Glutamatergic neuron (in vitro differentiated cells): ENCODE data around the gene SCPEP1. TPM values are rescaled to one million over a fixed set of nuclear protein-coding genes. Genes with fewer than 3 reads are reported as not detected.

Source experiments
- DNase-seq: peaks from one replicate; pipeline ENCODE4 v3.0.0; 2022
- H3K27ac Mint-ChIP-seq: one replicate; pipeline ENCODE4 v1.8.0; 2020; ENCODE audit warnings: mild to moderate bottlenecking, mixed read lengths, inconsistent platforms; ENCODE audit not compliant: unreplicated experiment
- H3K27me3 Mint-ChIP-seq: one replicate; pipeline ENCODE4 v1.8.0; 2020; ENCODE audit warnings: mild to moderate bottlenecking, moderate library complexity, mixed read lengths, inconsistent platforms; ENCODE audit not compliant: unreplicated experiment
- H3K36me3 Mint-ChIP-seq: one replicate; pipeline ENCODE4 v1.8.0; 2020; ENCODE audit warnings: mild to moderate bottlenecking, mixed read lengths, inconsistent platforms; ENCODE audit not compliant: unreplicated experiment
- H3K4me1 Mint-ChIP-seq: one replicate; pipeline ENCODE4 v1.8.0; 2020; ENCODE audit warnings: mild to moderate bottlenecking, low read depth, mixed read lengths, inconsistent platforms; ENCODE audit not compliant: unreplicated experiment
- H3K4me3 Mint-ChIP-seq: one replicate; pipeline ENCODE4 v1.8.0; 2020; ENCODE audit warnings: mild to moderate bottlenecking, mixed read lengths, inconsistent platforms; ENCODE audit not compliant: unreplicated experiment
- H3K9me3 Mint-ChIP-seq: one replicate; pipeline ENCODE4 v1.8.0; 2020; ENCODE audit warnings: mild to moderate bottlenecking, moderate library complexity, mixed read lengths, inconsistent platforms; ENCODE audit not compliant: unreplicated experiment
- total RNA-seq: library from RNA; stranded (reverse); fragmentation: NEBNext Ultra II Directional; extraction: Animal tissue kit (Norgen Biotek cat#: 25700); gene quantifications from one replicate; pipeline ENCODE4 v1.2.1, GENCODE V29; 2021; ENCODE audit not compliant: unreplicated experiment
- TF ChIP-seq, protein P1 (sequence below): fragments of 200-600 bp; sonication (generic); IDR thresholded peaks from one replicate; pipeline ENCODE4 v1.5.0; 2021; ENCODE audit not compliant: partially characterized antibody, unreplicated experiment

The SCPEP1 gene
- total RNA-seq, 1 donor from 2014 or later, result 46.9 TPM

- TF ChIP-seq, protein P1, sequence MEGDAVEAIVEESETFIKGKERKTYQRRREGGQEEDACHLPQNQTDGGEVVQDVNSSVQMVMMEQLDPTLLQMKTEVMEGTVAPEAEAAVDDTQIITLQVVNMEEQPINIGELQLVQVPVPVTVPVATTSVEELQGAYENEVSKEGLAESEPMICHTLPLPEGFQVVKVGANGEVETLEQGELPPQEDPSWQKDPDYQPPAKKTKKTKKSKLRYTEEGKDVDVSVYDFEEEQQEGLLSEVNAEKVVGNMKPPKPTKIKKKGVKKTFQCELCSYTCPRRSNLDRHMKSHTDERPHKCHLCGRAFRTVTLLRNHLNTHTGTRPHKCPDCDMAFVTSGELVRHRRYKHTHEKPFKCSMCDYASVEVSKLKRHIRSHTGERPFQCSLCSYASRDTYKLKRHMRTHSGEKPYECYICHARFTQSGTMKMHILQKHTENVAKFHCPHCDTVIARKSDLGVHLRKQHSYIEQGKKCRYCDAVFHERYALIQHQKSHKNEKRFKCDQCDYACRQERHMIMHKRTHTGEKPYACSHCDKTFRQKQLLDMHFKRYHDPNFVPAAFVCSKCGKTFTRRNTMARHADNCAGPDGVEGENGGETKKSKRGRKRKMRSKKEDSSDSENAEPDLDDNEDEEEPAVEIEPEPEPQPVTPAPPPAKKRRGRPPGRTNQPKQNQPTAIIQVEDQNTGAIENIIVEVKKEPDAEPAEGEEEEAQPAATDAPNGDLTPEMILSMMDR, result no peak
- no peaks in the 10 kb centered on the region for H3K36me3 Mint-ChIP-seq
- H3K27ac Mint-ChIP-seq, result no peak overlapping the region
- H3K4me1 Mint-ChIP-seq, result no peaks in the 10 kb centered on the region
- DNase-seq, result no peak
- H3K27me3 Mint-ChIP-seq, result no peaks in the 10 kb centered on the region
- no peak overlapping the region for H3K4me3 Mint-ChIP-seq
- no peaks in the 10 kb centered on the region for H3K9me3 Mint-ChIP-seq
Observed at GRCh38 chr17:56966338-56966737, 11.6 kb upstream of the SCPEP1 start.

DNA sequence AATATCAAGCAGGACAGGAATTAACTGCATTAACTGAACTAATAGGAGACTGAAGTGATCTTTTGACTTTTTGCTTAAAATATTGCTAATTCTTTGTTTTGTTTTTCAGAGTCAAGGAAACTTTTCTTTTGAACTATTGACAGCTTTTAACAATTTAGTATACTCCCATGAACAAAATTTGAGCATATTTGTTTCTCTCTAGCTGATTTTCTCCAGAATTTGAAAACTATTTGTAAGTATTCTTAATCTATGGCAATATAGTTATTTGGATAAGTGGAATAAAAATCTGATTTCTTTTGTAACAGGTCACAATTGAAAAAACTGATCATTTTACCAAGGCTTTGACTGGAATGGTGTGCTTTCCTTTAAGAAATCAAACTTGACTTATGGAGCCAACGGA is 7.0 kb upstream of the SCPEP1 start:
- Mint-ChIP-seq H3K36me3 (peaks cover 8% of the 10 kb centered on the region), H3K4me1 (no peaks in the 10 kb centered on the region), H3K27me3 (no peaks in the 10 kb centered on the region), H3K4me3 (no peak overlapping the region), H3K9me3 (peaks cover 5% of the 10 kb centered on the region), H3K27ac (no peak overlapping the region)
- DNase-seq, result no peak
- TF ChIP-seq, protein P1, result no peak

- peaks cover 6% of the 10 kb centered on the region for H3K4me1 Mint-ChIP-seq
- H3K9me3 Mint-ChIP-seq, result peaks cover 11% of the 10 kb centered on the region
- TF ChIP-seq, protein P1, result no peak
- H3K27ac Mint-ChIP-seq, result no peak overlapping the region
- no peak for DNase-seq
- peaks cover 4% of the 10 kb centered on the region for H3K27me3 Mint-ChIP-seq
- peaks cover 8% of the 10 kb centered on the region for H3K36me3 Mint-ChIP-seq
- no peak overlapping the region for H3K4me3 Mint-ChIP-seq
Observed at GRCh38 chr17:56972111-56972730, 5.7 kb upstream of the SCPEP1 start.

GRCh38 chr17:56973520-56973919 is 4.4 kb upstream of the SCPEP1 start:
- Mint-ChIP-seq H3K36me3 (peaks cover 8% of the 10 kb centered on the region), H3K4me1 (peaks cover 7% of the 10 kb centered on the region), H3K27ac (no peak overlapping the region), H3K27me3 (peaks cover 7% of the 10 kb centered on the region), H3K9me3 (peaks cover 11% of the 10 kb centered on the region), H3K4me3 (no peak overlapping the region)
- DNase-seq, result no peak
- TF ChIP-seq, protein P1, result no peak

DNA sequence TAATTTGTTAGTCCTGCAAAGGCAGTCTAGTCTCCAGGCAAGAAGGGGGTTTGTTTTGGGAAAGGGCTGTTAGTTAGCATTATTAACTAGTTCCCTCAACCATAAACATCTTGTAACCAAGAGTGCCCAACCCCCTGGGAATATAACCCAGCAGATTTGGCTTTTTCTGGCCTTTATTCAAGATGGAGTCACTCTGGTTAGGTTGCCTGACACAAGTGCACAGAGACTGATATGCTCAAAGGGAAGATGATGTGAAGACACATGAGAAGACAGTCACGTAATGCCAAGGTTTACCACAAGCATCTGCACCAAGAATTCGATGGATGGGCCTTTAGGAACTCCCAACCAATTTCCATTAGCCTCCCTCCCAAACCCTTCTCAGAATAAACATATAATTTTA is 3.9 kb upstream of the SCPEP1 start:
- peaks cover 12% of the 10 kb centered on the region for H3K4me1 Mint-ChIP-seq
- H3K9me3 Mint-ChIP-seq, result peaks cover 11% of the 10 kb centered on the region
- no peak overlapping the region for H3K27ac Mint-ChIP-seq
- DNase-seq, result no peak
- H3K4me3 Mint-ChIP-seq, result no peak overlapping the region
- peaks cover 8% of the 10 kb centered on the region for H3K36me3 Mint-ChIP-seq
- TF ChIP-seq, protein P1, result no peak
- peaks cover 7% of the 10 kb centered on the region for H3K27me3 Mint-ChIP-seq
